ENCODE results near the gene WDR18.

WDR18 gene, protein sequence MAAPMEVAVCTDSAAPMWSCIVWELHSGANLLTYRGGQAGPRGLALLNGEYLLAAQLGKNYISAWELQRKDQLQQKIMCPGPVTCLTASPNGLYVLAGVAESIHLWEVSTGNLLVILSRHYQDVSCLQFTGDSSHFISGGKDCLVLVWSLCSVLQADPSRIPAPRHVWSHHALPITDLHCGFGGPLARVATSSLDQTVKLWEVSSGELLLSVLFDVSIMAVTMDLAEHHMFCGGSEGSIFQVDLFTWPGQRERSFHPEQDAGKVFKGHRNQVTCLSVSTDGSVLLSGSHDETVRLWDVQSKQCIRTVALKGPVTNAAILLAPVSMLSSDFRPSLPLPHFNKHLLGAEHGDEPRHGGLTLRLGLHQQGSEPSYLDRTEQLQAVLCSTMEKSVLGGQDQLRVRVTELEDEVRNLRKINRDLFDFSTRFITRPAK

GRCh38 chr19:984165-984967 is at the start of gene WDR18:
TSS of gene WDR18 (plus strand) at chr19:984345. CDS start at chr19:984354, 9 bp downstream.
- peak; percentile 74 to 82 (median 77) for DNase-seq

- no peak for DNase-seq
Observed at GRCh38 chr19:934865-935479, 49.2 kb upstream of the WDR18 start.

DNA sequence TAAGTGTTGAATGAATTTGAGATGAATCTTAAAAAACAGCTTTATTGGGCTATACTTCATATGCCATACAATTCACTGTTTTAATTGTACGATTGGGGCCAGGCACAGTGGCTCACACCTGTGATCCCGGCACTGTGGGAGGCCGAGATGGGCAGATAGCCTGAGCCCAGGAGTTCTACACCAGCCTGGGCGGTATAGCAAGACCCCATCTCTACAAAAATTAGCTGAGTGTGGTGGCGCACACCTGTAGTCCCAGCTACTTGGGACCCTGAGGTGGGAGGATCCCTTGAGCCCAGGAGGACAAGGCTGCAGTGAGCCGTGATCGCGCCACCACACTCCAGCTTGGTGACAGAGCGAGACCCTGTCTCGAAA is 48.0 kb upstream of the WDR18 start:
- DNase-seq, result no peak

DNA sequence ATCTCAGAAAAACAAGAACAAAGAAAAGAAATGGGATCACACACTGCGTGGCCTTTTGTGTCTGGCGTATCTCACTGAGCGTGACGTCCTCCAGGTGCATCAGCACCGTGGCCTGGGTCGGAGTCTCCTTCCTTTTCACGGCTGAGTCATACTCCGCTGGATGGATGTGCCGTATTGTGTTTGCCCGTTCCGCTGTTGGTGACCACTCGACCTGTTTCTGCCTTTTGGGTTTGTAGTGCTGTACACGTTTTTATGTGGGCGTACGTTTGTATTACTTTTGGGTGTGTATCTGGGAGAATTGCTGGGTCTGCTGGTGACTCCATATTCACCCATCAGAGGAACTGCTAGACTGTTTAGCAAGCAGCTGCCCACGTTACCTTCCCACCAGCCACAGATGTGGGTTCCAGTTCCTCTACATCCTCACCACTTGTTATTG is 46.9 kb upstream of the WDR18 start:
- DNase-seq, result no peak

DNA sequence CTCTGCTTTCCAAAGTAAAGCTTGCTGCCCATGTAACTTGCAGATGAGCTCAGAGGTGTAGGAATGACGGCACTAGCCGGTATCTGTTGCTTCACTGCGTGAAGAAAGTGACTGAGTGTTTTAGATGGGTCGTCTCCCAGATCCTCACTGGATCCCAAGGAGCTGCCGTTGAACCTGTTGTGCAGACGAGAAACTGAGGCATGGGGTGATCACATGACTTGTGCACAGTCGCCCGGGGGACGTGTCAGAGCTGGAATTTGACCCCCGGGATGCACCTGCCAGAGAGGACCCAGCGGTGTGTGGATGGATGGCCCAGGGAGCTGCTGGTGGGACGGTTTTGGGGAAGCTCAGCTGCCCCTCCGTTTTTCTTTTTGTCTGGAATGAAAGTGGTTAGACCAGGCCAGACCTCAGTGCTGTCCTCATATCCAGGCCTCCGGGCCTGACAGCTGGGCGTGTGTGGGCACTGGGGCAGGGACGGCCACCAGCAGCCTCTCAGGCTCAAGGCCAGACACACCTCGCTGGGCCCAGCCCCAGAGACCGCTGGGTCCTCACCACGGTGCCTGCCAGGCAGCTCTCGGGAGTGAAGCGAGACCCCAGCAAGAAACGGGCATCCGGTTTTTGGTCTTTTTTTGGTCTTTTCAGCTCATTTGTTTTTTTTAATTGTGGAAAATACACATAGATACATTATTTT is 45.8 kb upstream of the WDR18 start:
- DNase-seq, result no peak

GRCh38 chr19:939439-939838 is 44.7 kb upstream of the WDR18 start:
- no peak for DNase-seq

- no peak for DNase-seq
Observed at GRCh38 chr19:939922-940321, 44.2 kb upstream of the WDR18 start.

DNA sequence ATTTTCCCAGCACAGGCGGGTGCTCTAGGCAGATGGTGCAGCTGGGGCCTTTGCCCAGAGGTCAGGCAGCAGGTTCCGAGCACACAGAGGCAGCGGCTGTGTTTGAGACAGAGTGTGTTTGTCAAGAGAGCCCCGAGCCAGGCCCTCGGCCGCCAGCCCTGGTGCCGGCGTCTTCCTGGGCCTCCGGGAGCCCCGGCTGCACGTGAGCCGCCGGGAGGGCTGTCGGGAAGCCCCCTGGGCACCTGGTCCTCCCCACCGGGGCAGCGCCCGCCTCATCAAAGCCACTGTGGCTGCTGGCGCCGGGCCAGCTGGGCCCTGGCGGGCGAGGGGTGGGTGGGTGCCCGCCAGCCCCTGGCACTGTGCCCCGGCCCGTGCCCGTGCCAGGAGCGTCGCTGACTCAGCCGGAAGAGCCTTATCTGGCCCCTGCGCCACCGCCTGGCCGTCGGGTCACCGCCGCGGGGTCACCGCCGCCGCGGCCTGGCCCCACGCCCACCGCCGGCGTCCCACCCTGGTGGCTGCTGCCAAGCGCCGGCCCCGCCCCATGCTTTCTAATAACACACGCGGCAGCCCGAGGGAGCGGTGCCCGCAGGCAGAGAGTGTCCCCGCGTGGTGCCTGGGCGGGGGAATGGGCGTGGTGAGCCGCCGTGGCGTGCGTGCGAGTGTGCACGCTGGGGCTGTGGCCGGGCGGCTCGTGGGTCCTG is 43.4 kb upstream of the WDR18 start:
- DNase-seq, result peak; percentile 36 to 63 (median 48)

DNA sequence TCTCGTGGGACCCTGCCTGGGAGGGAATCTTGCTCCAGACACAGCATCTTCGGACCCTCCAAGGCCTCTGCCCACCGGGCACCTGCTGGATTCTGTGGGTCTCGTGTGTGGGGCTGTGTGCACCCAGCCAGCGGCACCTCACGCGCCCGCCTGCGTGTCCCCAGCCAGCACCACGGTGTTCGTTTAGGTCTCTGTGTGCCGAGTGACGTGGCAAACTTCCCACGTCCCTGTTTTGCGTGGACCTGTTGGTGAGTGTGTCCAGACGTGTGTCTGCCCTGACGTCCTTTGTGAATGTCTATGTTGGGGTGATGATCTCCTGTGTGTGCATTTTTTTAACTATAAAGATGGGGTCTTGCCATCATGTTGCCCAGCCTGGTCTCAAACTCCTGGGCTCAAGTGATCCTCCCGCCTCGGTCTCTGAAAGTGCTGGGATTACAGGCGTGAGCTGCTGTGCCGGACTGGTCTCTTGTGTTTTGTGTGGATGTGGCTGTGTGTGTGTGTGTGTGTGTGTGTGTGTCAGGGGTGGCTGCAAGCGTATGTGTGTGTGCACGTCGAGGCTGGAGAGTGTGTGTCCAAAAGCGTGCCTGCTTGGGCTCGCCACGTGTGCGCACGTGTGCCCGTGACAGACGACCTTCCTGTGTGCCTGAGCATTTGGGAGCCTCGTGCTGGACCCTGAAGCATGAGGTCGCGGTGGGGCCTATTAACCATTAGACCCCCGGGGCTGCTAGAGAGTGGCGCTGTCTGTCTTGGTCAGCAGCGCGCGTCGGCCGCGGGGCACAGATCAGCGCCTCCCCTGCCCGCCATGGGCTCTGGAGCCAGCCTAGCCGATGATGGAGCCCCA is 42.6 kb upstream of the WDR18 start:
- no peak for DNase-seq

DNA sequence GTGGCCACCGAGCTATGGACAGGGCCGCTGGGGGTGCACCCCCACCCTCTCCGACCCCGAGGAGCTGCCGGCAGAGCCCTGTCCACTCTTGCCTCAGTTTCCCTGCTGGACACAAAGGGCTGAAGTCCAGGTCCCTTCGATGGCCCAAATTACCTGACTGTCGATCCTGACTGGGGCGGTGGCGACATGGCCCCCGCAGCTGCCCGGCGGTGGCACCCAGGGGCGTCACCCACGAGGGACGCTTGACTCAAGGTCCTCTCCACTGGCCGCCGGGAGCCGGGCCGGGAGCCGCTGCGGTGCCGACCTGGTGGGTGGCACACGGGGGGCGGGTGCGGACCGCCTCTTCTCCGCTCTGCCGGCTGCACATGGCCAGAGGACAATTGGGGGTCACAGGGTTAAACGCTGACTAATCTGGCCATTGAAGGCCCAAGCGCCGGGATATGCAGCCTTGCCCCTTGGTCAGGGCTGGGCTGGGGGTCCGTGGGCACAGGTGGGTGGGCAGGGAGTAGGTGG is 42.0 kb upstream of the WDR18 start:
- no peak for DNase-seq

DNA sequence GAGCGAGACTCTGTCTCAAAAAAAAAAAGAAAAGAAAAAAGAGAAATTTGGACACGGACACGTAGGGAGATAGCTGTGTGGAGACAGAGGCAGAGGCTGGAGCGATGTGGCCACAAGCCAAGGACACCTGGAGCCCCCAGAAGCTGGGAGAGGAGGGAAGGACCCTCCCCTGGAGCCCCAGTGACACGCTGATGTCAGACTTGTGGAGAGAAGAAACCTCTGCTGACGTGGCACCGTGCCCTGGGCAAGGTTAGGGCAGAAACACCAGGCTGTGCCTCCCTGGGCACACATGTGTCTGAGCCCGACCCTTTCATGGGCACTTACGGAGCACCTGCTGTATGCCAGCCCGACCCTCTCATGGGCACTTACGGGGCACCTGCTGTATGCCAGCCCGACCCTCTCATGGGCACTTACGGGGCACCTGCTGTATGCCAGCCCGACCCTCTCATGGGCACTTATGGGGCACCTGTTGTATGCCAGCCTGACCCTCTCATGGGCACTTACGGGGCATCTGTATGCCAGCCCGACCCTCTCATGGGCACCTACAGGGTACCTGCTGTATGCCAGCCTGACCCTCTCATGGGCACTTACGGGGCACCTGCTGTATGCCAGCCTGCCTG is 40.5 kb upstream of the WDR18 start:
- no peak for DNase-seq

DNA sequence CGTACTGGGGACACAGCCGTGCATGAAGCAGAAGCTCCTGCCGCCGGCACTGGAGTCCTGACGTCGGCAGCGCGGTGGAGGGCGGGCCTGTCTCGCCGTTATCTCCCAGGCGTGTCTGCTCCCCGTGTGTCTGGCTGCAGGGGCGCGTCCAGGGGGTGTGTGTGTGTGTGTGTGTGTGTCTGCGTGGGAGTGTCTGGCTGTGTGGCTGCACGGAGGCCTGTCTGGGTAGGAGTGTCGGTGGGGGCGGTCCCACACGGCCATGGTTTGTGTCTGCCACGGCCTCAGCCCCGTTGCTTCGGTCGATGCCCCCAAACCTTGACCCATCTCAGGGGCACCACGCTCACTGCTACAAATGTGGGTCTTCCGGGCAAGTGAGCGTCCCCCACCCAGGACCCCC is 40.0 kb upstream of the WDR18 start:
- DNase-seq, result no peak

- no peak for DNase-seq
Observed at GRCh38 chr19:944663-945241, 39.4 kb upstream of the WDR18 start.

- DNase-seq, result no peak
Observed at GRCh38 chr19:945401-946252, 38.5 kb upstream of the WDR18 start.

- no peak for DNase-seq
Observed at GRCh38 chr19:947090-947706, 36.9 kb upstream of the WDR18 start.

DNA sequence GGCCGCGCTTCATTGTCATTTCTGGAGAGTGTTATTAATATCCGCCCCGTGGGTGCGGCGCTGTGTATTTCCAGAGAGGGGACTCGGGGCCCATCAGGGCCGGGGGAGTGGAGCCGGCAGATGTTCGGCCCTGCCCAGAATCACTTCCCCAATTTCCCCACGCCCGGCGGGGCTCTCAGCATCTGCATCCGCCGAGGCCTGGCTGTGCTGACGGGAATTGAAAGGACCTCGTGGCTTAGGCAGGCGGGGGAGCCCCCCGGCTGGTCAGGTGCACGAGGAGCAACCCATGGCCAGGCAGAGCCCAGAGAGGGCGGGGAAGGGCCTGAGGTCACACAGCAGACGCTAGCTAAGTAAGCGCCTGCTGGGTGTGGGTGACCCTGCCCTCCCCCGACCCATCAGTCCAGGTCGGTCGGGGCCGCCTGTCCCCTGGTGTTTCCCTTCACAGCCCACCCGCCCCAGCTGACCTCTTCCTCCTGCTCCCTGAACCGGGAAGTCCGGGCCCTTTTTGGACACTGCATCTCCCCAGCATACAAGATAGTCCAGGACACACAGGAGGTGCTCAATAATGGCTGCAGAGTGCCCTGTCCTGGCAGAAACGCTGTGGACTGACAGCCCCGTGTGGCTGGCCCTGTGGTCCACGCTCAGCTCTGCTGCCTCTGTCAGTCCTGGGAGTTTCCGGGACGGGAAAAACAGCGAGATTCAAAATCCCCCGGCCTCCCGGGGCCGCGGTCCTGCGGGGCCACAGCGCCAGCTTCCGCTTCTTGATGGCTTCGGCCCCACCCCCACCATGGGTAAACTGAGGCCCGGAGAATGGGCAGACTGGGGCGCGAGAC is 36.2 kb upstream of the WDR18 start:
- no peak for DNase-seq

DNA sequence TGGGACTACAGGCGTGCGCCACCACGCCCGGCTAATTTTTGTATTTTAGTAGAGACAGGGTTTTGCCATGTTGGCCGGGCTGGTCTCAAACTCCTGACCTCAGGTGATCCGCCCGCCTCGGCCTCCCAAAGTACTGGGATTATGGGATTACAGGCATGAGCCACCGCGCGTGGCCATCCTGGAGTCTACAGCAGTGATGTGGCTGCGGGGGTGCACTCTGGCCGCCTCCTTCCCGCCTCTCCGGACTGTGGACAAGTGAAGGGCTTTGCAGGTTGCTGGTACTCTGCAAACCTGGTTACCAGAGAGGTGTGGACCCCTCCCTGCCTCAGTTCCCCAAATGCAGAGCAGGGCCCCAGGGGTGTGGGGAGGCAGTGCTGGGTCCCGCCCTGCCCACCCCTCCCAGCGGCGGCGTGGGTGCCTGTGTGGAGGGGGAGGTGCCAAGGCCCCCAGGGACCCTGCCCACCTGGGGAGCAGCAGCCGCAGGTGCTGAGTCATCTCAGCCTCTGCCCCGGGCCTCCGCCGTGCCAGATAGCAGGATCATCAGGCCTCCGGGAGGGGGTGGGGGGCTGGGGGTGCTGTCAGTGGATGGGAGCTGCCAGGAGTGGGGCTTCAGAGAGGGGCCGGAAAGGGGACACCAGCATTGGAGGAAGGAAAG is 35.2 kb upstream of the WDR18 start:
- no peak for DNase-seq
